Amniotic stem cell (primary cell): Measurements from ENCODE around the gene KIF14.
"Not testable (repeated sequence)": the region's sequence is repeated elsewhere in the genome, so short reads cannot be mapped to it uniquely, and the experiment has no call there.

ENCODE experiments used
- DNase-seq: peaks from one replicate; lab custom pipeline; 2025; lab: John Stamatoyannopoulos, UW

KIF14 gene

GRCh38 chr1:200634261-200635122 lies 13.9 kb upstream of the KIF14 start:
- DNase-seq, result no peak

GRCh38 chr1:200631375-200631774 lies 10.8 kb upstream of the KIF14 start:
- DNase-seq, result no peak

- not testable (repeated sequence) for DNase-seq
These were observed 10.0 kb upstream of the KIF14 start for GRCh38 chr1:200630515-200630899.

GRCh38 chr1:200629876-200630514 lies 9.4 kb upstream of the KIF14 start:
- DNase-seq, result no peak

GRCh38 chr1:200628223-200628881 lies 7.8 kb upstream of the KIF14 start:
- no peak for DNase-seq

- no peak for DNase-seq
These were observed 7.1 kb upstream of the KIF14 start for GRCh38 chr1:200627575-200628222.

GRCh38 chr1:200626853-200627534 lies 6.4 kb upstream of the KIF14 start:
- DNase-seq, result no peak

GRCh38 chr1:200625381-200625824 lies 4.9 kb upstream of the KIF14 start:
- DNase-seq, result no peak

GRCh38 chr1:200624679-200625335 lies 4.3 kb upstream of the KIF14 start:
- no peak for DNase-seq

- no peak for DNase-seq
These were observed 668 bp downstream of the KIF14 start for GRCh38 chr1:200619894-200620272.

- no peak for DNase-seq
These were observed 9.7 kb downstream of the KIF14 start for GRCh38 chr1:200610846-200611245.

- DNase-seq, result no peak
These were observed 17.9 kb downstream of the KIF14 start for GRCh38 chr1:200602632-200603031.

- no peak for DNase-seq
These were observed 30.6 kb downstream of the KIF14 start for GRCh38 chr1:200590001-200590400.

GRCh38 chr1:200588698-200589097 lies 31.9 kb downstream of the KIF14 start:
- no peak for DNase-seq

GRCh38 chr1:200564319-200564718 lies 56.2 kb downstream of the KIF14 start:
- DNase-seq, result no peak

GRCh38 chr1:200561856-200562214 lies 58.7 kb downstream of the KIF14 start:
- DNase-seq, result no peak

GRCh38 chr1:200558866-200559459 lies 61.6 kb downstream of the KIF14 start:
- no peak for DNase-seq

- no peak for DNase-seq
These were observed 64.5 kb downstream of the KIF14 start for GRCh38 chr1:200556002-200556401.

- DNase-seq, result not testable (repeated sequence)
These were observed 67.8 kb downstream of the KIF14 start for GRCh38 chr1:200552737-200553136.

GRCh38 chr1:200550367-200550766 lies 70.2 kb downstream of the KIF14 start:
- no peak for DNase-seq

- DNase-seq, result no peak
These were observed 73.2 kb downstream of the KIF14 start for GRCh38 chr1:200547386-200547785.
